GM18507 (cell line): ENCODE results near the gene MIAT.
"Not testable (repeated sequence)": the region's sequence is repeated elsewhere in the genome, so short reads cannot be mapped to it uniquely, and the experiment has no call there.

Experiments used
- DNase-seq: peaks from one replicate; pipeline ENCODE4 v3.0.0; 2011; ENCODE audit warnings: low read depth; ENCODE audit not compliant: insufficient read length; ENCODE audit errors: extremely low spot score
- FAIRE-seq: peaks from 2 replicates; lab custom pipeline; 2011; peaks lifted over from hg19 to GRCh38; lab: Jason Lieb, UNC

Gene MIAT

DNA sequence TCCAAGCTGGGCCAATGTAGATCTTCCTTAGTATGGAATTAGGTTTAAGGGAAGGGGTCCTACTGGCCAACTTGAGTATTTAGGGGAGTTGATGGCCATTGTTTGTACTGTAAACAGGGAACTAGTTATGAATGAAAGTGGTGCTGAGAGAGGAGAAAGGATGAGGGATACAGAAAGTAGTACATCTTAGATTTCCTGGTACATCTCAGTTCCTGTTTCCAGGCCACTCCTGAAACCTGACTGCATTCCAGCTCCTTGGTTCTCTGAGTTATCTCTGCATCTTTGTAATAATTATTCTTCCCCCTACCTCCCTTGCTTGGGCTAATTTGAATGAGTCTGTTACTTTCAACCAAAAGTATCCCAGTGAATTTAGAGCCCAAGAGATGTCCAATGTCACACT lies 30.1 kb downstream of the MIAT start:
- DNase-seq: no peak
- FAIRE-seq: no peak

DNA sequence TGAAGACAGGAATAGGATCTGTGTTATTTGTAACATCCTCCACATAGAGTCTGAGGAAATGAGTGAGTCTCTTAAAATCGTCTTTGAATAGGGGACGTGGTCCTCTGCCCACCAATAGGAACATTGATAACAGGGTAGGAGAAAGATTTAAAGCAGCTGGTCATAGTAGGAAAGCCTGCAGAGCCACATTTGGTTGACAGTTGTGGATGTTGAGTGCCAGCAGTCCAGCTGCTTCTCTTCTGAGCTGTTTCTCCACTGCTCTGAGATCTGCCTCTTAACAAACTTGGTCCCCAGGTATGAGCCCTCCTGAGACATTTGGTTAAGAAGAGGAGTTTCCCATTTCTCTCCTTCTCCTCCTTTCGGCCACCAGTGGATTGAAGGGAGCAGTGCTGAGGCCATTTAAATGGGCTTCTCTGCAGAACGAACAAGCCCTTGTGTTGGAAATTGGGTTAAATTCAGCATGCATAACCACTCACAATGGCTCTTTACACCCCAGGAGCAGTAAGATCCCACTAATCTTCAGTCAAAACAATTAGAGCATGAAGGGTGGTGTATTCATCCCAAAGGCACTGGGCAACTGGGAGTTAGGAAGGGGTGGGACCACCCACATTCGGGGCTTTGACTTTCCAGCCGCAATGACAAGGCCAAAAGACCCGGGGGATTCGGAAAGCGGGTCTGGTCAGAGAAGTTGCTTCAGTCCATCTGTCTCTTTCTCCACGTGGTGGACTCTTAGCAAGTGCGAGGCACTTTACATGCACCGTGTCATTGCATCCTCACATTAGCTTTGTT lies 32.3 kb downstream of the MIAT start:
- FAIRE-seq: no peak

GRCh38 chr22:26690654-26691376 lies 33.4 kb downstream of the MIAT start:
- FAIRE-seq: no peak
- DNase-seq: no peak

More for the DNA sequence above, 32.3 kb downstream of the MIAT start:
- DNase-seq: no peak

DNA sequence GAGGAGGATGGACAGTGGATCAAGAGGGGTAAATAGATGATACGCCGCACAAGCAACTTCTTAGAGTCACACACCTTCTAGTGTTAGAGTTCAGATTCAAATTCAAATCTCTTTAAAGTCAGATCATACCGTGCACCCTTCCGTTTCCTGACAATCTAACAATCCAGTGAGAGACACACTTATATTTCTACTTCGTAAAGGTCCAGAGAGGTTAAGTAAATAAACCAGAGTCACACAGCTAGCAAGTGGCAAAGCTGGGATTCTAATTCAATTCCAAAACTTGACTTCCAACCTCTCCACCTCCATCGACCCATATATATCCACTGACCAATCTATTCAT lies 34.0 kb downstream of the MIAT start:
- FAIRE-seq: no peak
- no peak for DNase-seq

- no peak for DNase-seq
- FAIRE-seq: no peak
Measured at GRCh38 chr22:26692215-26692614, 34.8 kb downstream of the MIAT start.

DNA sequence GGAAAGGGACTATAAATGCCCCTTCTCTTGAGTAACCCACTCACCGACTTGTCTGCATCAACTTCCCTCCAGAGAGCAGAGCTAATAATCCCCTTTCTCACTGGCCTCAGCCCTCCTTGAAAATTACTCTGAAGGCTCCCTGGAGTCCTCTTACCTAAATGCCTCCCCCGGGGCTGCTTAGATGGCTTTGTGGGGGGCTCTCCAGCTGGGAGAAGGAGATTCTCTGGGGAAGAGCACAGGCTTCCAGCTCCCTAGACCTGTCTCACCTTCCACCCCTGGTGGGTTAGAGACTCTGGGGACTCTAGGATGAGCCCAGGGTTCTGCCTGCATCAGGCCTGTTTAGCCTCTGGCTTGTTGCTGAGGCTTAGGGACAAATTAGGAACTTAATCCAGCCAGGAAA lies 39.8 kb downstream of the MIAT start:
- no peak for FAIRE-seq
- no peak for DNase-seq

DNA sequence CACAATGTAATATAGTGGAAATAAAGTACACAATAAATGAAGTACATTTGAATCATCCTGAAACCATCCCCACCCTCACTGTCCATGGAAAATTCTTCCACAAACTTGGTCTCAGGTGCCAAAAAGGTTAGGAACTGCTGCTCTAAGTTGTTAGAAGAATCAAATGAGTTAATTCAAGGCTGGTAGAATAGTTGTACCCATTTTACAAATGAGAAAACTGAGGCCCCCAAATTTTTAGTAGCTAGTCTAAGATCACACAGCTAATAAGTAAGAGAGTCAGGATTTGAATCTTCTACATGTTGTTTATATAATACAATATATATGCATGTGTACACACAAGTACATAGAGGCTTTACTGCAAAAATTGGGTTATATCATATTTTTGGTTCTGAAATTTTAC lies 43.1 kb downstream of the MIAT start:
- DNase-seq (no peak), FAIRE-seq (no peak)

DNA sequence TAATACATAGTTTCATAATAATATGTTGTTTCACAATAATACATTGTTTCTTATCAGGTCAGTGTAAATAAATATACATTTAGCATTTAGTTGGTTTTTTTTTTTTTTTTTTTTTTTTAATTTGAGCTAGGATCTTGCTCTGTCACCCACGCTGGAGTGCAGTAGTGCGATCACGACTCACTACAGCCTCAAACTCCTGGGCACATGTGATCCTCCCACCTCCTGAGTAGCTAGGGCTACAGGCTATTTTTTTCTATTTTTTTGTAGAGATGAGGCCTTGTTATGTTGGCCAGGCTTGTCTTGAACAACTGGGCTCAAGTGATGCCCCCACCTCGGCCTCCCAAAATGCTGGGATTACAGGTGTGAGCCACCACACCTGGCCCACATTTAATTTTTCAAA lies 43.5 kb downstream of the MIAT start:
- FAIRE-seq (no peak), DNase-seq (no peak)

GRCh38 chr22:26701323-26701722 lies 43.9 kb downstream of the MIAT start:
- no peak for FAIRE-seq
- DNase-seq: no peak

DNA sequence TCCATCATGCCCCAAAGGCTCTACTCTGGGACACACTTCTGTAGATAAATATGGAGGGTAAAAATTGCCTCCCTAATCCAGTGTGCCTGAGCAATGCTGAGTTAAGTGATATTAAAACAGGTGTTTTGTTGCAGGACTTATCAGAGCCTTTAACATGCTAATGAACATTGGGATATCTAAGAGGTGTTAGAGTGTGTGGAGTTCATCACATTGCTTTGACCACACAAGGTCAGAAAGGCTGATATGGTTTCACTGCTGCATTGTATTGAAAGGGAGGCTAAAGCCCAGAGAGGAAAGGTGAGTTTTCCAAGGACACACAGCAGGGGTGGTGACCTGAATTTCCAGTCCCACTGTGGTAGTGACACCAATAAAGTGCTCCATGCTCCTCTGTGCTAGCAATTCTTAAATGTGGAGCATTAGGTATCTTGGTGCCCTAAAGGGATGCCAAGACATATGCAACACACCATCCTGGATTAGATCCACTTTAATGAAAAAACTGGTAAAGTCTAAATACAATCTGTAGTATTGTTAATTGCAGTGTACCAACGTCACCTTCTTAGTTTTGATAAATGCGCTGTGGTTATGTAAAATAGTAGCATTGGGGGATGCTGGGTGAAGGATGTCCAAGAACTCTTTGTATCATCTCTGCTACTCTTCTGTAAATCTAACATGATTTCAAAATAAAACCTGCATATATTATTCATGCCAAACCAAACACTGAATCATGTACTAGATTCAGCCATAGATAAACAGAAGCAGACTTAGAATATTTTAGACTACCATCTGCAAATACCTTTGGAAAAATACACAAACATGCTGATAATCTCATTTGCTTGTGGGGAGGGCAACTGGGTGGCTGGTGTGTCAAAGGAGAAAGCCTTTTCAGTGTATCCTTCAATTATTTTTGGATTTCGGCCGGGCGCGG lies 45.8 kb downstream of the MIAT start:
- DNase-seq (no peak), FAIRE-seq (no peak)

GRCh38 chr22:26705379-26705778 lies 48.0 kb downstream of the MIAT start:
- peak; percentile 76 for FAIRE-seq

DNA sequence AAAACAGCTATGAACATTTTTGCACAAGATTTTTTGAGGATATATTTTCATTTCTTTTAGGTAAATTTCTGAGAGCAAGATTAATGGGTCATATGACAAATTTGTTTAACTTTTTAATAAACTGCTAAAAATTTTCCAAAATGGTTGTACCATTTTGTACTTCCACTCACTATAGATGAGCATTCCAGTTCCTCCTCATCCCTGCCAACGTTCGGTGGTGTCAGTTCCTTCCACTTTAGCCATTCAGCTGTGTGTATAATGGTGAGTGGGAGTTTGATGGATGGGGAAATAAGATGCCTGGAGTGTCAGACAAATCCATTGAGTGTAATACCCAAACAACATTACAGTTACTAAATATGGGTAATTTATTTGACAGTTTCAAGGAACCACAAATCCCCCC lies 49.7 kb downstream of the MIAT start:
- DNase-seq: no peak
- no peak for FAIRE-seq

More at GRCh38 chr22:26705379-26705778, 48.0 kb downstream of the MIAT start:
- not testable (repeated sequence) for DNase-seq

- FAIRE-seq: no peak
- no peak for DNase-seq
Measured at GRCh38 chr22:26707581-26707980, 50.2 kb downstream of the MIAT start.

DNA sequence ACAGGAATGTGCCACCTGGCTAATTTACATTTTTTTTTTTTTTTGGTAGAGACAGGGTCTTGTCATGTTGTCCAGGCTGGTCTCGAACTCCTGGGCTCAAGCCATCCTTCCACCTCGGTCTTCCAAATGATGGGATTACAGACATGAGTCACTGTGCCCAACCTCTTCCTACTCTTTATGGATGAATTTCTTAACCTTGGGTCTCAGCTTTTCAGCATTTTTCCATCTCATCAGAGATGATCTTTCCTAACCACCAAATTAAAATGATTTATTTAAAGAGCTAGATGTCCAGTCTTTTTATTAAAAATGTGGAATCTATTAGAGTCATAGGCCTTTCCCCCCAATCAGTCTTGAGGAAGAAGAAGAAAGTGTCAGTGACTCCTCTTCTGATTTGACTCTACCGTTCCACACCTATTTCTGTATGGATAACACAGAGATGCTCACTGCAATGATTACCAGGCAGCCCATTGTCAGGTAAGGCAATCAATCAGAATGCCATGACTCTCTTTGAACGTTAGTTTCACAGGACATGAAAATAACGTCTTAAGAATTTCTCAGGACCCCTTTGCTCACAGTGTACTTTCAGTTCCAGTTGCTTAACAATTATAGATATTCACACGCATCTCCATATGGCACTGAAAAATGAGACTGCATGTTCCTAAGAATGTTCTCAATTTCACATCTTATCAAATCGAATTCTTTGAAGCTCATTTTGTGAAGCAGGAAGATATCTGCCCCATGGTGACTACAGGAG lies 51.0 kb downstream of the MIAT start:
- DNase-seq (no peak), FAIRE-seq (peak; percentile 59)

DNA sequence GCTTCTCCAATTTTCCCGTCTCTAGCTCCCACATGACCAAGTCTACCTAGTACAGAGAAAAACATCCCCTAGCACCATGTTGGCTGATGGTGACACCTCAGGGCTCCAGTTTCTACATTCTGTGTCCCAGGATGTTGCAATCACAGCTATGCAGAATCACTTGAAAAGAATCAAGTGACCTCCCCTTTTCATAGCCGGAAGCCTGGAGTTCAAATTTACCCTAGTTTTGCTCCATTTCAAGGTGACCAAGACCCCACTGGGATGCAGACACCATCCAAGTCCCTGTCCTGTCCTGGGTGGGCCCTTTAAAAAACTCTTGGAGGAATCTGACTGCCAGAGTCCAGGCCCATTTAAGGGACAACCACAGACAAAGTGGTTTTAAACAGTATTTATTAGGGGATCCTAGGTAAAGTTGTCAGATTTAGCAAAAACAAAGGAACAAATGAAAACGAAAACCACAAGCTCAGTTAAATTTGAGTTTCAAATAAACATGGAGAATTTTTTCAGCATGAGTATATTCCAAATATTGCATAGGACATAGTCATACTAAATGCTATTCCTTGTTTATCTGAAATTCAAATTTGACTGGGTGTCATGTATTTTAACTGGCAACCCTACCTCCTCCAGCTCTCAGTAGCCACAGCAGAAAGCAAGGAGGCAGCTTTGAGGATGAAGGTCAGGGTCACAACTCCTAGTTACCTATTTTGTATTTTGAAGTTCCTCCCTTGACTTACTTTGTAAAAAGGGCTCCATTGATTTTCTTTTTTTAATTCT lies 52.4 kb downstream of the MIAT start:
- DNase-seq (no peak), FAIRE-seq (peak; percentile 56)

- DNase-seq (no peak), FAIRE-seq (peak; percentile 76)
Measured at GRCh38 chr22:26711205-26711963, 54.0 kb downstream of the MIAT start.

- FAIRE-seq: no peak
- DNase-seq: no peak
Measured at GRCh38 chr22:26712158-26712557, 54.8 kb downstream of the MIAT start.

- no peak for FAIRE-seq
- DNase-seq: no peak
Measured at GRCh38 chr22:26713823-26714449, 56.5 kb downstream of the MIAT start.
